WI38 (cell line): Measurements from ENCODE around the gene LMX1B.
"Not testable (repeated sequence)": the region's sequence is repeated elsewhere in the genome, so short reads cannot be mapped to it uniquely, and the experiment has no call there.

Experiments used
- H3K4me3 ChIP-seq: 2 replicates; pipeline ENCODE4 v1.5.1; 2011; ENCODE audit warnings: low read depth, mild to moderate bottlenecking, control low read depth, low read length
- CTCF ChIP-seq: IDR thresholded peaks from 2 replicates; pipeline ENCODE4 v1.5.1; 2012; ENCODE audit warnings: low read depth, mild to moderate bottlenecking, control low read depth, low read length

The LMX1B gene

GRCh38 chr9:126613651-126614050 is at the start of gene LMX1B:
Gene LMX1B, plus strand, starts transcription at chr9:126613928. Its CDS starts 522 bp downstream, at chr9:126614450.
- TF ChIP-seq CTCF: no peak
- no peak within 1 kb of the TSS for H3K4me3 ChIP-seq

GRCh38 chr9:126564128-126564527 is 49.6 kb upstream of the LMX1B start:
- TF ChIP-seq CTCF: no peak
- H3K4me3 ChIP-seq: no peak overlapping the region

GRCh38 chr9:126564716-126565115 is 49.0 kb upstream of the LMX1B start:
- no peak for TF ChIP-seq CTCF
- H3K4me3 ChIP-seq: no peak overlapping the region

- H3K4me3 ChIP-seq: no peak overlapping the region
- TF ChIP-seq CTCF: no peak
Observed at GRCh38 chr9:126565336-126566128, 48.2 kb upstream of the LMX1B start.

- no peak overlapping the region for H3K4me3 ChIP-seq
- no peak for TF ChIP-seq CTCF
Observed at GRCh38 chr9:126569036-126569435, 44.7 kb upstream of the LMX1B start.

- no peak for TF ChIP-seq CTCF
- no peak overlapping the region for H3K4me3 ChIP-seq
Observed at GRCh38 chr9:126578029-126578428, 35.7 kb upstream of the LMX1B start.

GRCh38 chr9:126580319-126580718 is 33.4 kb upstream of the LMX1B start:
- not testable (repeated sequence) for H3K4me3 ChIP-seq

- H3K4me3 ChIP-seq: no peak overlapping the region
- TF ChIP-seq CTCF: no peak
Observed at GRCh38 chr9:126581893-126582292, 31.8 kb upstream of the LMX1B start.
